Subcutaneous adipose tissue (tissue), 4 donors: ENCODE data around the gene CRYBB1. TPM values are rescaled to one million over a fixed set of nuclear protein-coding genes. Genes with fewer than 3 reads are reported as not detected.

ENCODE experiments used
- total RNA-seq, 4 donors: library from RNA; depleted of rRNA; stranded (reverse); fragments of >200 nt; gene quantifications; one replicate each; pipeline ENCODE4 v1.1.0, GENCODE V29; 2016
- TF ChIP-seq, protein P1 (sequence below): fragments of 450-650 bp; IDR thresholded peaks from one replicate; pipeline ENCODE4 v1.5.1; 2016; ENCODE audit warnings: low read depth, mild to moderate bottlenecking, control low read depth, antibody characterized with exemption, moderate library complexity

CRYBB1 gene
- total RNA-seq, 4 donors from 2014 or later, result 0.75 to 3.7 (median 1.0) TPM

GRCh38 chr22:26632422-26633155 is 14.8 kb upstream of the CRYBB1 start:
- TF ChIP-seq, protein P1, sequence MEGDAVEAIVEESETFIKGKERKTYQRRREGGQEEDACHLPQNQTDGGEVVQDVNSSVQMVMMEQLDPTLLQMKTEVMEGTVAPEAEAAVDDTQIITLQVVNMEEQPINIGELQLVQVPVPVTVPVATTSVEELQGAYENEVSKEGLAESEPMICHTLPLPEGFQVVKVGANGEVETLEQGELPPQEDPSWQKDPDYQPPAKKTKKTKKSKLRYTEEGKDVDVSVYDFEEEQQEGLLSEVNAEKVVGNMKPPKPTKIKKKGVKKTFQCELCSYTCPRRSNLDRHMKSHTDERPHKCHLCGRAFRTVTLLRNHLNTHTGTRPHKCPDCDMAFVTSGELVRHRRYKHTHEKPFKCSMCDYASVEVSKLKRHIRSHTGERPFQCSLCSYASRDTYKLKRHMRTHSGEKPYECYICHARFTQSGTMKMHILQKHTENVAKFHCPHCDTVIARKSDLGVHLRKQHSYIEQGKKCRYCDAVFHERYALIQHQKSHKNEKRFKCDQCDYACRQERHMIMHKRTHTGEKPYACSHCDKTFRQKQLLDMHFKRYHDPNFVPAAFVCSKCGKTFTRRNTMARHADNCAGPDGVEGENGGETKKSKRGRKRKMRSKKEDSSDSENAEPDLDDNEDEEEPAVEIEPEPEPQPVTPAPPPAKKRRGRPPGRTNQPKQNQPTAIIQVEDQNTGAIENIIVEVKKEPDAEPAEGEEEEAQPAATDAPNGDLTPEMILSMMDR, result no peak

GRCh38 chr22:26631282-26631681 is 13.5 kb upstream of the CRYBB1 start:
- TF ChIP-seq, protein P1, result no peak

- TF ChIP-seq, protein P1, result no peak
Measured at GRCh38 chr22:26629988-26630761, 12.3 kb upstream of the CRYBB1 start.

- TF ChIP-seq, protein P1, result no peak
Measured at GRCh38 chr22:26624803-26625202, 7.0 kb upstream of the CRYBB1 start.

GRCh38 chr22:26623984-26624383 is 6.2 kb upstream of the CRYBB1 start:
- TF ChIP-seq, protein P1, result no peak

DNA sequence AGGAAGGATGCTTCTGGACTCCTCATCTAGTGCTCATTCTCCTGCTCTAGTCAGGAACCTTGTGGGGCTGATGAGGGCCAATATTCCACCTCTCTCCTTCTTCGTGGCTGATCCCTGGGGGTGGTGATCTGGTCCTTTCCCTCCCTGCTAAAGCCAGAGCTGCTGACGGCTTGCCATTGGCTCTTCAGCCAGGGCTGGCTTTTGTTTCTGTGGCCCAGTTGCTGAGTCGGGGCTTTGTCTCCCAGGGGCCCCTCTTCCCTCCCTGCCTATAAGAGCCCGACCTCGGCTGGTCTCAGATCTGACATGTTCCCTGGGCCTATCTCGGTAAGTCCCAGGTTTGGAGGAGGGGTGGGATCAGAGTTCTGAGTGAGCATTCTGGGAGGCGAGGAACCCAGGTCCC is 3.8 kb upstream of the CRYBB1 start, which contains the start of gene CRYBA4:
TSS of gene CRYBA4 (plus strand) at position 301 of the 400 bp plus-strand sequence. CDS start 634 bp downstream, outside the sequence.
- TF ChIP-seq, protein P1, result no peak

- TF ChIP-seq, protein P1, result no peak
Measured at GRCh38 chr22:26620197-26620596, 2.4 kb upstream of the CRYBB1 start.
